Memory B cell (primary cell): Measurements from ENCODE around the gene CYFIP1.

ENCODE experiments used
- ATAC-seq: fragments of 150-1000 bp; cut with Tn5 transposase; 2 replicates; pipeline ENCODE4 v1.10.0; 2021; ENCODE audit warnings: low read depth, mild to moderate bottlenecking, moderate library complexity
- DNase-seq, 2 donors: peaks; one replicate each; pipeline ENCODE4 v3.0.0; 2022; ENCODE audit warnings: low spot score in 2 of 2
- H3K27ac Mint-ChIP-seq: one replicate; pipeline ENCODE4 v1.8.0; 2022; ENCODE audit warnings: mild to moderate bottlenecking, moderate library complexity, mixed read lengths
- H3K27me3 Mint-ChIP-seq: one replicate; pipeline ENCODE4 v1.8.0; 2022; ENCODE audit warnings: mixed read lengths
- H3K36me3 Mint-ChIP-seq: one replicate; pipeline ENCODE4 v1.8.0; 2022; ENCODE audit warnings: mild to moderate bottlenecking, mixed read lengths
- H3K4me1 Mint-ChIP-seq: one replicate; pipeline ENCODE4 v1.8.0; 2022; ENCODE audit warnings: mixed read lengths
- H3K4me3 Mint-ChIP-seq: one replicate; pipeline ENCODE4 v1.8.0; 2022; ENCODE audit warnings: mild to moderate bottlenecking, moderate library complexity, mixed read lengths
- H3K9me3 Mint-ChIP-seq: one replicate; pipeline ENCODE4 v1.8.0; 2022; ENCODE audit warnings: mixed read lengths

Gene CYFIP1

DNA sequence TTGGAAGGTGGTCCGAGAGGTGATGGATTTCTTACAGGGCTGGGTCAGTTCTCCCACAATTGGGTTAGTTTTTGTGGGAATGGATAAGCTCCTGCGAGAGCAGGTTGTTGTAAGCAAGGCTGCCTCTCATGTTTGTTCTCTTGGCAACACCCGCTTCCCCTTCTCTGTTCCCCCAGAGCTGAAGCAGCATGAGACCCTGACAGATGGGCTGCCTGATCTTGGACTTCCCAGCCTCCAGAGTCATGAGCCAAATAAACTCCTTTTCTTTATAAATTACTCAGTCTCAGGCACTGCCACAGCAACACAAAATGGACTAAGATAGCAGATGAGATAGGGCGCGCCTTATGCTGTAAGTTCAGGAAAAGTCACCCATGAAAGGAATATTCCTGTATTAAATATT is 103.1 kb downstream of the CYFIP1 start:
- Mint-ChIP-seq H3K9me3 (no peaks in the 10 kb centered on the region), H3K27ac (no peak overlapping the region), H3K4me1 (peaks cover 2% of the 10 kb centered on the region), H3K36me3 (peaks cover 25% of the 10 kb centered on the region), H3K27me3 (no peaks in the 10 kb centered on the region), H3K4me3 (no peak overlapping the region)
- ATAC-seq (no peak), DNase-seq (no peak)

GRCh38 chr15:22874966-22875365 is 105.2 kb downstream of the CYFIP1 start:
- Mint-ChIP-seq H3K9me3 (no peaks in the 10 kb centered on the region), H3K27ac (no peak overlapping the region), H3K27me3 (no peaks in the 10 kb centered on the region), H3K4me3 (no peak overlapping the region), H3K4me1 (peaks cover 2% of the 10 kb centered on the region), H3K36me3 (peaks cover 23% of the 10 kb centered on the region)
- DNase-seq (no peak), ATAC-seq (no peak)

- no peak for ATAC-seq
- H3K36me3 Mint-ChIP-seq = peaks cover 25% of the 10 kb centered on the region
- H3K4me1 Mint-ChIP-seq = peaks cover 2% of the 10 kb centered on the region
- H3K9me3 Mint-ChIP-seq = no peaks in the 10 kb centered on the region
- H3K4me3 Mint-ChIP-seq = no peak overlapping the region
- DNase-seq = no peak
- H3K27ac Mint-ChIP-seq = no peak overlapping the region
- no peaks in the 10 kb centered on the region for H3K27me3 Mint-ChIP-seq
Observed at GRCh38 chr15:22874256-22874655, 105.9 kb downstream of the CYFIP1 start.

DNA sequence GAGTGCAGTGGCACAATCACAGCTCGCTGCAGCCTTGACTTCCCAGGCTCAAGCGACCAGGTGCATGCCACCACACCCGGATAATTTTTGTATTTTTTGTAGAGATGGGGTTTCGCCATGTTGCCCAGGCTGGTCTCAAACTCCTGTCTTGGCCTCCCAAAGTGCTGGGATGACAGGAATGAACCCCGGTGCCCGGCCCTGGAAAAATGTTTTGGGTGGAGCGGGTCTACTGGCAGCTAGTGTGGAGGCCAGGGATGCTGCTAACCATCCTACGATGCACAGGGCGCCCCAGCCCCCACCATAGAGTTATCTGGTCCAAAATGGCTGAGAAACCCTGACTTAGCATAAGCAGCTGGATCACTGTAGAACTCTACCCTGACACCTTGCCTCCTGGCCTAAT is 106.3 kb downstream of the CYFIP1 start:
- peaks cover 2% of the 10 kb centered on the region for H3K4me1 Mint-ChIP-seq
- ATAC-seq (no peak), DNase-seq (no peak)
- no peaks in the 10 kb centered on the region for H3K9me3 Mint-ChIP-seq
- no peaks in the 10 kb centered on the region for H3K27me3 Mint-ChIP-seq
- no peak overlapping the region for H3K27ac Mint-ChIP-seq
- peaks cover 29% of the 10 kb centered on the region for H3K36me3 Mint-ChIP-seq
- no peak overlapping the region for H3K4me3 Mint-ChIP-seq

GRCh38 chr15:22872936-22873701 is 107.0 kb downstream of the CYFIP1 start:
- no peak for DNase-seq

GRCh38 chr15:22871481-22872086 is 108.6 kb downstream of the CYFIP1 start:
- Mint-ChIP-seq H3K36me3 (peaks cover 19% of the 10 kb centered on the region), H3K9me3 (no peaks in the 10 kb centered on the region), H3K4me1 (peaks cover 2% of the 10 kb centered on the region), H3K27ac (peak overlapping the region; percentile 61), H3K27me3 (no peaks in the 10 kb centered on the region), H3K4me3 (no peak overlapping the region)
- ATAC-seq (no peak), DNase-seq (no peak)

More at GRCh38 chr15:22872936-22873701, 107.0 kb downstream of the CYFIP1 start:
- Mint-ChIP-seq H3K36me3 (peaks cover 23% of the 10 kb centered on the region), H3K4me1 (peaks cover 2% of the 10 kb centered on the region), H3K9me3 (no peaks in the 10 kb centered on the region), H3K27me3 (no peaks in the 10 kb centered on the region), H3K4me3 (no peak overlapping the region), H3K27ac (no peak overlapping the region)
- no peak for ATAC-seq

- no peaks in the 10 kb centered on the region for H3K27me3 Mint-ChIP-seq
- no peaks in the 10 kb centered on the region for H3K9me3 Mint-ChIP-seq
- no peak overlapping the region for H3K4me3 Mint-ChIP-seq
- peaks cover 26% of the 10 kb centered on the region for H3K36me3 Mint-ChIP-seq
- peak overlapping the region; percentile 61 for H3K27ac Mint-ChIP-seq
- peaks cover 2% of the 10 kb centered on the region for H3K4me1 Mint-ChIP-seq
- ATAC-seq (no peak), DNase-seq (no peak)
Observed at GRCh38 chr15:22870865-22871264, 109.3 kb downstream of the CYFIP1 start.

DNA sequence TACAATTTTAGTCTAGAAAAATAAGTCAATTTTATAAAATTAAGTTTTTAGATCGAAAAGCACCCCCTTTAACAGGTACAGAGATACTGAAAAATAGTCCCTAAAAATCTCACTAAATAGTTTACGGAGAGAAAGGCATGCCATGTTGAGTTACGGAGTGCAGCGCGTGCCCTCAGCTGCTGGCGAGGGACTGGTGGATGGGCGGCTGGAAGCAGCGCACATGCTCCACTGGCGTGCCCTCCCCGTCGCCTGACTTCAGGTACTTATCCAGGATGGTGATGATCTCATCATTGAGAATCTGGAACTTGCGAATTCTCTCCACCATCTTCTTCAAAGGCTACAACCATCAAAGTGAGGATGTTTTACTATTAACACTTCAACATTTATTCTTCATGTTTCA is 110.3 kb downstream of the CYFIP1 start:
- Mint-ChIP-seq H3K27me3 (no peaks in the 10 kb centered on the region), H3K9me3 (no peaks in the 10 kb centered on the region), H3K27ac (no peak overlapping the region), H3K4me3 (no peak overlapping the region), H3K36me3 (peaks cover 27% of the 10 kb centered on the region), H3K4me1 (peaks cover 2% of the 10 kb centered on the region)
- DNase-seq (no peak), ATAC-seq (no peak)

GRCh38 chr15:22868928-22869327 is 111.2 kb downstream of the CYFIP1 start:
- DNase-seq (no peak), ATAC-seq (no peak)
- H3K4me1 Mint-ChIP-seq = peaks cover 2% of the 10 kb centered on the region
- peak overlapping the region; percentile 38 for H3K27ac Mint-ChIP-seq
- H3K27me3 Mint-ChIP-seq = no peaks in the 10 kb centered on the region
- H3K9me3 Mint-ChIP-seq = no peaks in the 10 kb centered on the region
- H3K4me3 Mint-ChIP-seq = no peak overlapping the region
- H3K36me3 Mint-ChIP-seq = peaks cover 28% of the 10 kb centered on the region

DNA sequence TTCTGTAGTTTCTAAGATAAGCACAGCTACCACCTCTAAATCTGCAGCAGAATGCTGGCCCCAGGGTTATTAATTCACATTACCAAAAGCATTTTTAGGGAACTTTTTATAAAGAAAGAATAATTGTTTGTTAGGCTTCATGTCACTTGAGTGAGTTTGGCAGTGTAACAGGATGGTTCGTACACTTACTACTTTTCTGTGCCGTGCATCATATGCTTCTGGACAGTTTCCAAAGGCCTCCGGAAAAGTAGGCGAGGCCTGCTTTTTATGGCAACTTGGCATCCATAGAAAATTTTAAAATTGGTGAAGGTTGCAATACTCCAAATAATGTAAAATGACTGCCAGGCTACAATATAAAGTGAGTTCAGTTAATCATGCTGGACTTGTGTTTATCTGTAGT is 111.7 kb downstream of the CYFIP1 start:
- no peak overlapping the region for H3K4me3 Mint-ChIP-seq
- no peaks in the 10 kb centered on the region for H3K27me3 Mint-ChIP-seq
- no peaks in the 10 kb centered on the region for H3K9me3 Mint-ChIP-seq
- DNase-seq = no peak
- no peak for ATAC-seq
- peaks cover 28% of the 10 kb centered on the region for H3K36me3 Mint-ChIP-seq
- peak overlapping the region; percentile 38 for H3K27ac Mint-ChIP-seq
- H3K4me1 Mint-ChIP-seq = peaks cover 2% of the 10 kb centered on the region

DNA sequence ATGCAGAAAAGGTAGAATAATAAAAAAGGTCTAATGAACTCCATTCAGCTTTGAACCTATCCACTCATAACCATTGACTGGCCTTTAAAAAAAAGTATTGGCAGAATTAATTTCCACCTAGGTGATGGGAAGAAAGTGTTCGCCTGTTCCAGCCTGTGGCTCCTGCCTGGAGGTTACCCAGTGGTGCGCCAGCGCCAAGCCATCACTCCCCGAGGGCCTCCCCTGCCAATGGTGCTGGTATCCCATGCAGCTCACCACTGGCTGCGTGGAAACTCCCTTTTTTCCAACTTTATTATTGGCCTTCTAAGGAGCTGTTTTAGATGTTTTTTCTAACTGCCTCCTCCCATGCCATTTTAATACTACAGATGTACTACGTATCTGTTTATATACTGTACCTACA is 112.3 kb downstream of the CYFIP1 start:
- DNase-seq (no peak), ATAC-seq (no peak)
- Mint-ChIP-seq H3K36me3 (peaks cover 26% of the 10 kb centered on the region), H3K4me3 (no peak overlapping the region), H3K27me3 (no peaks in the 10 kb centered on the region), H3K9me3 (no peaks in the 10 kb centered on the region), H3K4me1 (no peaks in the 10 kb centered on the region), H3K27ac (no peak overlapping the region)

GRCh38 chr15:22866079-22866478 is 114.1 kb downstream of the CYFIP1 start:
- H3K4me3 Mint-ChIP-seq = no peak overlapping the region
- no peak overlapping the region for H3K27ac Mint-ChIP-seq

DNA sequence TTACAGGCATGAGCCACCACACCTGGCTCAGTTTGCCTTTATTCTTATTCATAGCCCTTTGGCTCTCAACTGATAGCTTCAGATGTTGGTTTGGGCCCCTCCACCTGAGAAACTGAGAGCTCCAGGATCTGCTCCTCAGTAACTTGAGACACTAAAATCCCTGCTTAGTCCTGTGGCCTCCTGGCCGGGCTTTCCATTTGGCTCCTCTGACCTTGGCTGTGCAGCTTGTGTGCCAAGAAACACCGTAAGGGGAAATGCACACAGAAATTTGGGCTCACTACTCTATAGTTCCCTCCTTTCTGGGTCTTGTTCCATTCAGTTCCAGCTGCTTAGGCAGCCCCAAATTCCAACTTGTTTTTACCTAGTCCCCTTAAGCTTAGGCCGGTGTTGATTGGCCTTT is 116.8 kb downstream of the CYFIP1 start:
- peak overlapping the region; percentile 55 for H3K27ac Mint-ChIP-seq
- H3K27me3 Mint-ChIP-seq = no peaks in the 10 kb centered on the region
- no peak overlapping the region for H3K4me3 Mint-ChIP-seq
- DNase-seq (no peak), ATAC-seq (no peak)
- peaks cover 31% of the 10 kb centered on the region for H3K36me3 Mint-ChIP-seq
- H3K4me1 Mint-ChIP-seq = no peaks in the 10 kb centered on the region
- H3K9me3 Mint-ChIP-seq = no peaks in the 10 kb centered on the region

More at GRCh38 chr15:22866079-22866478, 114.1 kb downstream of the CYFIP1 start:
- no peaks in the 10 kb centered on the region for H3K4me1 Mint-ChIP-seq
- no peaks in the 10 kb centered on the region for H3K27me3 Mint-ChIP-seq
- H3K9me3 Mint-ChIP-seq = no peaks in the 10 kb centered on the region
- H3K36me3 Mint-ChIP-seq = peaks cover 28% of the 10 kb centered on the region
- DNase-seq (no peak), ATAC-seq (no peak)

DNA sequence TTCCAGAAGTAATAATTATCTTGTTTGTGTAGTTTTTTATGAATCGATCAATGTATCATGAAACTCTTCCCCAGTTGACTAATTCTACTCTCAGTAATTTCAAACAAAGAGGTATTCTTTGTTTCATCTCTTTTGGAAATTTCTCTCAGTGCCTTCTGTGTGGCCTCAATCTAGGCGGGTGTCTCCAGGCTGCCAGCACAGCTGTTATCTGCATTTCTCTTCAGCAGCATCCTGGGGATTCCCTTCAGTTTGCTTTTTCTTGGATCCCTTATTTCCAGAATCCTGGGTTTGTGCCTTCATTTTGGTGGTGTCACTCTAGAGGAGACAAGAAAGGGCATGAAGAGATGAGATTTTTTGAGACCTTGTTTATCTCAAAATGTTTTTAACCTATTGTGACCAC is 119.0 kb downstream of the CYFIP1 start:
- ATAC-seq (no peak), DNase-seq (no peak)
- peak overlapping the region; percentile 18 for H3K27ac Mint-ChIP-seq
- no peaks in the 10 kb centered on the region for H3K4me1 Mint-ChIP-seq
- peaks cover 29% of the 10 kb centered on the region for H3K36me3 Mint-ChIP-seq
- H3K4me3 Mint-ChIP-seq = no peak overlapping the region
- no peaks in the 10 kb centered on the region for H3K27me3 Mint-ChIP-seq
- H3K9me3 Mint-ChIP-seq = no peaks in the 10 kb centered on the region

DNA sequence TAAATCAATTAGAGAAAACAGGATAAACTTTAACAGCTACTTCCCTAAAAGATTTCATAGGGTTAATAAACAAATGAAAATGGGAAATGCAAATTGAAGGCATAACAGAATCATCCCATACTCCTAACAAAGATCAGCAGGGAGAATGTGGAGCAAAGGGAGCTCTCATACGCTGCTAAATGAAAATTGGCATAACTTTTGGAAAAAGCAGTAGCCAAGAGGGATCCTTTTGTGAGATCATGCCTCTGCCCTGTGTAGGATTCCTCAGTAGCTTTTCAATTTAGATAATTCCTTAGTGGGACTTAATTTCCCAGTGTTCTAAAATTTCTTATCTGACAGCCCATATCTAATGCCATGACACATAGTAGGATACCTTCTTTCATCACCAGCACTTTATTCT is 123.5 kb downstream of the CYFIP1 start:
- H3K9me3 Mint-ChIP-seq = no peaks in the 10 kb centered on the region
- no peak overlapping the region for H3K4me3 Mint-ChIP-seq
- ATAC-seq (no peak), DNase-seq (no peak)
- no peaks in the 10 kb centered on the region for H3K27me3 Mint-ChIP-seq
- no peaks in the 10 kb centered on the region for H3K4me1 Mint-ChIP-seq
- peaks cover 26% of the 10 kb centered on the region for H3K36me3 Mint-ChIP-seq
- H3K27ac Mint-ChIP-seq = peak overlapping the region; percentile 62
